CD4-positive, alpha-beta T cell treated with Interleukin-6 at 100 ng/mL for 8 hours (primary cell): ENCODE results near the gene CBFB.

Source experiments
- DNase-seq: peaks from one replicate; pipeline ENCODE4 v3.0.0-alpha.2; 2020; ENCODE audit warnings: mixed read lengths, low spot score

Gene CBFB

GRCh38 chr16:67137605-67138004 is 108.7 kb downstream of the CBFB start:
- DNase-seq, result no peak

DNA sequence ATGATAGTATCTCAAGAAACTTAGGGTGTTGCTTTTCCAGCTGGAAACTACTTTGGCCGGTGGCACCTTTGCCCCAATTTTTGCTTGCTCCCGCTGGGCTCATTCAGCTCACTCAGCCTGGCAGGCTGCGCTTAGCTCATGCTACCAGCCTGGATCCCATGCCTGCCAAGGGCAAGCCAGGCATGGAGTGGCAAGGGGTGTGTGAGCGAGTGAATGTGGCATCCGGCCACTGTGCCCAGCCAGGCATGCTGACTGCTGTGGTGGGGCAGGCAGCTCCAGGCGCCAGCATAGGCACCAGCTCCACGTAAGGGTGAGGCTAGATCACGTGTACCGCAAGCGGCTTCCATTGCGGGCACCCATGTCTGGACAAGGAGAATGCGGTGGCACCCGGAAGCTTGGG is 112.4 kb downstream of the CBFB start:
- DNase-seq, result no peak

- no peak for DNase-seq
Measured at GRCh38 chr16:67142342-67142741, 113.4 kb downstream of the CBFB start.

GRCh38 chr16:67144943-67145342 is 116.0 kb downstream of the CBFB start:
- no peak for DNase-seq

DNA sequence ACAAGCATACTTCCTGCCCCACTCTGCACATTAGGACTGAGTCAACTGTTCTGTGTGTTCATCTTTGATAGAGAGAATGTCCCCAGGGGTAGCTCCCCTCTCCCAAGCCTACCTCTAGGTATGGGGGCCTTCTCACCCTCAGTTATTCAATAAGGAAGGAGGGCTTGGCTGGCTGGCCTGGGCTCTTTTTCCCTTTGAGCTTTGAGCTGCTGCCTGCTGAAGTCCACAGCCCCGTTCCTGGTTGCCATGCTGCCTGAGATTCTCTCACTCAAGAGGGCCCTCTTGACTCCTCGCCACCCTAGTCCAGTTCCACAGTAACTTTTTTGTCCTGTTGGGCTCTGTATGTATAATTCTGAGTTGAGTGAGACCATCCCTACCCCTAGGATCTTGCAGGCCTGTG is 116.8 kb downstream of the CBFB start:
- DNase-seq, result no peak

- no peak for DNase-seq
Measured at GRCh38 chr16:67146523-67147357, 117.8 kb downstream of the CBFB start.

- DNase-seq, result no peak
Measured at GRCh38 chr16:67147437-67148140, 118.6 kb downstream of the CBFB start.

DNA sequence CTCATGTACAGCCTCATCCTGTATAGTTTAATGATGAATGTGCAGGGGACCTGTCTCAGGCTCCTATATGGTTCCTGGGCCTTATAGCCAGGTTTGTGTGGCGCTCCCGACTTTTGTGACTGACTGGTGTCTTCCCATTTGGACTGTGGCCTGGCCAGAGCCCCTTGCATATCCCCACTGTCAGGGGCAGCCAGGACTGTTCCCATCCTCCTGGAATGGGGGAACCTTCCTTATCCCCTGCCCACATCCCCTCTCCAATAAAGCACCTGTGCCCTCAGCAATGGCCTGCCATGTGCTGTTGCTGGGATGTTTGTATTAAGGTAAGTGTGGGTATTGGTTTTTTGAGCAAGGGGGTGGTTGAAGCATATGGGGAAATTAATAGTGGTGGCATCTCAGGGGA is 119.3 kb downstream of the CBFB start:
- no peak for DNase-seq

DNA sequence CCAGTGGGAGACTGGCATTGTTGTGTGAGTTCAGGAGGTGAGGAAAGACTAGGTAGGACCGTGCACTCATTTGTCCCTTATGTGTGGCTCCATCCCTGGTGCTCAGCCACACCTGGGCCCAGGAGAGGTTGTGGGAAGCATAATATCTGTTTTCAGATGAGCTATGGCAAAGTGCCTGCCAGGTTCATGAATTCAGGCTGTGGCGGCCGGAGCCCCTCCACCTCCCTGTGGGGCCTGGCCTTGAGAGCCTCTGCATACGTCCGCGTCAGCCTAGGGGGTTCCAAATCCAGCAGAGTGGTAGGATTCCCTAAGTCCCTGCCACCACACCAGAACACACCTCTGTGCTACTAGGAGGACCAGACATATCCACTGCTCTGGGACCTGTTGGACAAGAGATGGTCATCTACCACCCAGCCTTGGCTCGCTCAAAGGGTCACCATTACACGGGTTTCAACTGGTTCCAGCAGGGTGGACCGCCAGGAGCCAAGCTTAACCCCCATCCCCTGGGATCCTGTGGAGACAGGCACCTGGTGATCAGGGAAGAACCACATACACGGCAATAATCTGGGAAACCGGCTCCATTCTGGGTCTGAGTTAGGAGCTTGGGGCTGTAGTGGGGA is 119.8 kb downstream of the CBFB start:
- no peak for DNase-seq

GRCh38 chr16:67149276-67150046 is 120.5 kb downstream of the CBFB start:
- DNase-seq, result no peak

GRCh38 chr16:67150047-67150832 is 121.3 kb downstream of the CBFB start:
- no peak for DNase-seq
